WTC11 (cell line): Measurements from ENCODE around the gene LCA5L.

Experiments used
- FOXP4 ChIP-seq: sonication (generic); formaldehyde crosslinking; IDR thresholded peaks from 2 replicates; pipeline ENCODE4 v1.8.0; 2022; ENCODE audit warnings: mild to moderate bottlenecking, missing genetic modification reagents
- JUN ChIP-seq: sonication (generic); formaldehyde crosslinking; IDR thresholded peaks from 2 replicates; pipeline ENCODE4 v1.8.0; 2023; ENCODE audit warnings: mild to moderate bottlenecking, missing genetic modification reagents

- TF ChIP-seq FOXP4 (CRISPR knock-in tag) = no peak
- no peak for TF ChIP-seq JUN (CRISPR knock-in tag)
Measured at GRCh38 chr21:39375446-39375845, 70.1 kb downstream of the LCA5L start.
